ENCODE data around the gene SMARCA5. TPM values are rescaled to one million over a fixed set of nuclear protein-coding genes. Genes with fewer than 3 reads are reported as not detected.

SMARCA5 gene
- total and polyA plus RNA-seq, 2 experiments from 2014 or later, result 29.8 to 34.5 TPM

DNA sequence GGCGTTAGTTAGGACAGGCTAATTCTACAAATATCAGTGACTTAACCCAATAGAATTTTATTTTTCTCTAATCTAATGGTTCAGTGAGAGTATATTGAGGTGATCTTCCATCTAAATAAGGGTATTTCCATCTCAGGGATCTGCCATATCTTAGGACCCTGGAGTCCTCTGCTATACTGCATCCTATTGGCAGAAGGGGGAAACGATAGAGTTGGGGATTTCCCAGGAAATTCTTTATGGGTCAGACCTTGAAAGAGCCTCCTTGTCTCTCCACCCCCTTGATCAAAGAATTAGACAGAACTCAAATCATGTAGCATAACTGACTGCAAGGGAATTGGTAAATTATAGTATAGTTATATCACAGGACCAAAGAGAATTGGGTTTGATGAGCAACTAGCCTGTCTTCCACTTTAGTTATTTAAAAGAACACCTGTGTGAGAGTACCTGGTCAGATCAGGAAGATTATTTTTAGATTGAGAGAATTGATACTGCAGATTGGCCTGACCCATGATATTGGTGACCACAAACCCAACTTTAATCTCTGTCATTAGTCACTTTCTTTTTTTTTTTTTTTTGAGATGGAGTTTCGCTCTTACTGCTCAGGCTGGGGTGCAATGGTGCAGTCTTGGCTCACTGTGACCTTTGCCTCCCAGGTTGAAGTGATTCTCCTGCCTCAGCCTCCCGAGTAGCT is 25.6 kb downstream of the SMARCA5 start:
- TF ChIP-seq EZH2phosphoT487 (IDR thresholded peaks at IDR 0.05; ENCODE audit: insufficient read depth, low read depth) (no peak), EZH2 (IDR thresholded peaks at IDR 0.05; ENCODE audit: insufficient read depth, poor library complexity, severe bottlenecking) (no peak)
- Histone ChIP-seq H3F3A (ENCODE audit: insufficient read depth) (no peaks in the 10 kb centered on the region), H3K9me3 (ENCODE audit: low read depth) (no peaks in the 10 kb centered on the region), H3K79me2 (ENCODE audit: insufficient read depth) (peaks cover 28% of the 10 kb centered on the region), H3K9me2 (ENCODE audit: insufficient read depth) (no peaks in the 10 kb centered on the region), H3K4me1 (ENCODE audit: insufficient read depth) (no peaks in the 10 kb centered on the region), H3K36me3 (ENCODE audit: low read depth) (peaks cover 82% of the 10 kb centered on the region), H2AFZ (no peak overlapping the region), H3K9ac (no peak overlapping the region), H3K27me3 (replicated peaks; ENCODE audit: insufficient read depth) (no peaks in the 10 kb centered on the region), H3K4me2 (ENCODE audit: unreplicated experiment) (no peak overlapping the region), H3K4me3 (no peak overlapping the region), H4K20me1 (ENCODE audit: insufficient read depth) (no peaks in the 10 kb centered on the region), H3K27ac (no peak overlapping the region)
- 97 to 98% methylated on average over 3 to 4 of the region's 4 CpGs for WGBS, 2 experiments (ENCODE audit: low coverage in 1 of 2, low lambda C conversion rate in 2 of 2, missing lambda C conversion rate in 2 of 2)
- DNase-seq, result no peak
- in situ Hi-C loops (cut with MboI), result no loop called here

DNA sequence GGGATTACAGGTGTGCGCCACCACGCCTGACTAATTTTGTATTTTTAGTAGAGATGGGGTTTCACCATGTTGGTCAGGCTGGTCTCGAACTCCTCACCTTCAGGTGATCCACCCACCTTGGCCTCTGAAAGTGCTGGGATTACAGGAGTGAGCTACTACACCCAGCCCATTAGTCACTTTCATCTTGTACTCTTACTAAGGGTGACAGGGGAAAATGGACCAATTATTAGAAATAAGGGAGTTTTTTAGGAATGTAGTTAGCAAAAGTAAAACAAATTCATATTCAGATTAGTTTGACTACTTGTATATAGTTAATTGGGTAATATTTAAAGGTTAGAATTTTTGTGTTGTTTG is 26.1 kb downstream of the SMARCA5 start:
- H3K27me3 ChIP-seq (replicated peaks; ENCODE audit: insufficient read depth), result no peaks in the 10 kb centered on the region
- no peaks in the 10 kb centered on the region for H4K20me1 ChIP-seq (ENCODE audit: insufficient read depth)
- no peaks in the 10 kb centered on the region for H3K9me2 ChIP-seq (ENCODE audit: insufficient read depth)
- peaks cover 24% of the 10 kb centered on the region for H3K79me2 ChIP-seq (ENCODE audit: insufficient read depth)
- 98 to 100% methylated on average over 3 of the region's 3 CpGs for whole genome bisulfite sequencing, 2 experiments (ENCODE audit: low coverage in 1 of 2, low lambda C conversion rate in 2 of 2, missing lambda C conversion rate in 2 of 2)
- H3K9ac ChIP-seq, result no peak overlapping the region
- no peak for TF ChIP-seq EZH2phosphoT487 (IDR thresholded peaks at IDR 0.05; ENCODE audit: insufficient read depth, low read depth)
- TF ChIP-seq EZH2 (IDR thresholded peaks at IDR 0.05; ENCODE audit: insufficient read depth, poor library complexity, severe bottlenecking), result no peak
- H3K4me1 ChIP-seq (ENCODE audit: insufficient read depth), result no peaks in the 10 kb centered on the region
- no peak overlapping the region for H3K4me3 ChIP-seq
- H3K36me3 ChIP-seq (ENCODE audit: low read depth), result peaks cover 83% of the 10 kb centered on the region
- no peak overlapping the region for H3K4me2 ChIP-seq (ENCODE audit: unreplicated experiment)
- H3F3A ChIP-seq (ENCODE audit: insufficient read depth), result no peaks in the 10 kb centered on the region
- H3K9me3 ChIP-seq (ENCODE audit: low read depth), result no peaks in the 10 kb centered on the region
- in situ Hi-C loops (cut with MboI), result no loop called here
- H3K27ac ChIP-seq, result no peak overlapping the region
- no peak for DNase-seq
- no peak overlapping the region for H2AFZ ChIP-seq

DNA sequence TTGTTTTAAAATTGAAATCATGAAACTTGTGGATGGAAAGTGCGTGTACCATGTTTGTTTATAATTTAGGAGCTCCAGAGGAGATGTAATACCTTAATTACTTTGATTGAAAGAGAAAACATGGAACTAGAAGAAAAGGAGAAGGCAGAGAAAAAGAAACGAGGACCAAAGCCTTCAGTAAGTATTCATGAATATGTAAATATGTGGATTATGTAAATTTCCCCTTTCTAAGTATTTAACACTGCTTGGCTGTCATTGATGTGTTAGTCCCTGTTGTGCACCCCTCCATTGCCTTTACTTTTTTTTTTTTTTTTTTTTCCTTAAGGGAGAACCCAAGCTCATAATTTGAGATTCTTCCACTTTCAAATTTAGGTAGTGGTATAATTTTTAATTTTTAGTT is 36.4 kb downstream of the SMARCA5 start:
- no peak for DNase-seq
- Histone ChIP-seq H3F3A (ENCODE audit: insufficient read depth) (peaks cover 12% of the 10 kb centered on the region; the same call in 1 of the 2 replicates), H3K9me3 (ENCODE audit: low read depth) (no peaks in the 10 kb centered on the region), H3K4me2 (ENCODE audit: unreplicated experiment) (no peak overlapping the region), H4K20me1 (ENCODE audit: insufficient read depth) (no peaks in the 10 kb centered on the region), H3K36me3 (ENCODE audit: low read depth) (peaks cover 81% of the 10 kb centered on the region), H3K4me1 (ENCODE audit: insufficient read depth) (no peaks in the 10 kb centered on the region), H3K79me2 (ENCODE audit: insufficient read depth) (peaks cover 6% of the 10 kb centered on the region; the same call in 1 of the 2 replicates), H3K4me3 (no peak overlapping the region), H3K27me3 (replicated peaks; ENCODE audit: insufficient read depth) (no peaks in the 10 kb centered on the region), H3K9ac (no peak overlapping the region), H3K9me2 (ENCODE audit: insufficient read depth) (no peaks in the 10 kb centered on the region), H3K27ac (no peak overlapping the region), H2AFZ (no peak overlapping the region)
- TF ChIP-seq EZH2 (IDR thresholded peaks at IDR 0.05; ENCODE audit: insufficient read depth, poor library complexity, severe bottlenecking) (no peak), EZH2phosphoT487 (IDR thresholded peaks at IDR 0.05; ENCODE audit: insufficient read depth, low read depth) (no peak)
- WGBS, 2 experiments (ENCODE audit: low coverage in 1 of 2, low lambda C conversion rate in 2 of 2, missing lambda C conversion rate in 2 of 2), result 98 to 99% methylated on average over 2 of the region's 2 CpGs
- in situ Hi-C loops (cut with MboI), result no loop called here

DNA sequence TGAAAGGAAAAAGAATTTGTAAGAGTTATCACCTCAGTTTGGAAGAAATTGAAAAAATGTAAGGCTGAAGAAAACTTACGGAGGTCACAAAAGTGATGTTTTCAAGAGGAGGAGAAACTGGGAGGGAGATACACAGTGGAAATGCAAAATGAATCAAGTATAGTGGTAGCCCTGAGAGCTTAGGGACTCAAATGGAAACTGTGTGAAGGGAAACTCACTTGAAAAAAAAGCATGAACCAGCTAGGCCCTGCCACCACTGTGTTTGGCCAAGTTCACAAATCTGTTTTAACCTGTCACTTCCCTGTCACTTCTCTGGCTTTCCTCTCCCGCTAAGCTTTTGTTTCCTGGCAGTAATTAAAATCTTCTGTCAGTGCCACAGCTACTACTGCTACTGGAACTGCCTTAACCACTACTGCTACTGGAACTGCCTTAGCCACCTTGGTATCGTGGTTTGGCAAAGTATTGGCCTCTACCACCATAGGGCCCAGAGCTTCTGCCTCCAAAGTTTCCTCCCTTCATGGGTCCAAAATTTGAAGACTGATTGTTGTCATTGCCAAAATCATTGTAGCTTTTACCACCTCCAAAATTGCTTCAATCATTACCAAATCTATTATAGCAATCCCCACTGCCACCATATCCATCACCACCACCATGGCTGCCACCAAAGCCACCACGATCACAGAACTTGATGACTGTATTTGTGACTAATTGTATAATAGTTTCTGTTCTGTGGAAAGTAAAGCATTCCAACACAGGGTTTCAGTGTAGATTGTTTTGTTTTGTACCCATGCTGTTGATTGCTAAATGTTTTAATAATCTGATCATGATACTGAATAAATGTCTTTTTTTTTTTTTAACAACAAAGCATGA is 41.5 kb downstream of the SMARCA5 start:
- TF ChIP-seq EZH2 (IDR thresholded peaks at IDR 0.05; ENCODE audit: insufficient read depth, poor library complexity, severe bottlenecking) (no peak), EZH2phosphoT487 (IDR thresholded peaks at IDR 0.05; ENCODE audit: insufficient read depth, low read depth) (no peak)
- in situ Hi-C loops (cut with MboI), result no loop called here

More for the DNA sequence above, 41.5 kb downstream of the SMARCA5 start:
- no peak overlapping the region for H3K4me2 ChIP-seq (ENCODE audit: unreplicated experiment)
- H3K9me3 ChIP-seq (ENCODE audit: low read depth), result no peaks in the 10 kb centered on the region
- no peak overlapping the region for H2AFZ ChIP-seq
- H4K20me1 ChIP-seq (ENCODE audit: insufficient read depth), result no peaks in the 10 kb centered on the region
- H3K9ac ChIP-seq, result no peak overlapping the region
- H3K36me3 ChIP-seq (ENCODE audit: low read depth), result peaks cover 39% of the 10 kb centered on the region
- WGBS, 2 experiments (ENCODE audit: low coverage in 1 of 2, low lambda C conversion rate in 2 of 2, missing lambda C conversion rate in 2 of 2), result 72 to 73% methylated on average over 4 of the region's 4 CpGs
- H3K27me3 ChIP-seq (replicated peaks; ENCODE audit: insufficient read depth), result no peaks in the 10 kb centered on the region
- H3K9me2 ChIP-seq (ENCODE audit: insufficient read depth), result no peaks in the 10 kb centered on the region
- DNase-seq, result no peak
- H3K4me1 ChIP-seq (ENCODE audit: insufficient read depth), result peaks cover 2% of the 10 kb centered on the region; the same call in 1 of the 2 replicates
- 0 out of 2 replicates have a peak, but pooled peaks cover 6% of the 10 kb centered on the region for H3K79me2 ChIP-seq (ENCODE audit: insufficient read depth)
- H3K27ac ChIP-seq, result no peak overlapping the region
- peaks cover 33% of the 10 kb centered on the region for H3F3A ChIP-seq (ENCODE audit: insufficient read depth)
- no peak overlapping the region for H3K4me3 ChIP-seq

Data from GM23248 (cell line).